HepG2 (cell line): Measurements from ENCODE around the gene C20orf204. TPM values are rescaled to one million over a fixed set of nuclear protein-coding genes. Genes with fewer than 3 reads are reported as not detected.
A peak's percentile ranks its signal among the peaks of the same experiment; 100 is the strongest.

Experiments
- BCLAF1 ChIP-seq: fragments of 450-650 bp; IDR thresholded peaks from 2 replicates; pipeline ENCODE4 v1.6.1; 2017; ENCODE audit warnings: mild to moderate bottlenecking
- CENPX ChIP-seq: sonication (generic); formaldehyde crosslinking; IDR thresholded peaks from 2 replicates; pipeline ENCODE4 v1.9.0; 2021; ENCODE audit warnings: mild to moderate bottlenecking, missing genetic modification reagents, moderate library complexity
- MATR3 ChIP-seq: sonication (generic); formaldehyde crosslinking; IDR thresholded peaks from 2 replicates; pipeline ENCODE4 v1.4.0; 2020; ENCODE audit warnings: missing genetic modification reagents
- SMAD3 ChIP-seq: sonication (generic); formaldehyde crosslinking; IDR thresholded peaks from 2 replicates; pipeline ENCODE4 v1.4.0; 2020; ENCODE audit warnings: missing genetic modification reagents
- TEAD3 ChIP-seq: optimal IDR thresholded peaks from 2 replicates; pipeline ENCODE3; 2016; ENCODE audit warnings: borderline replicate concordance
- TGIF2 ChIP-seq: IDR thresholded peaks from 2 replicates; pipeline ENCODE4 v1.6.1; 2016; ENCODE audit warnings: control low read depth, missing compliant biosample characterization
- ZMYM3 ChIP-seq: sonication (generic); formaldehyde crosslinking; IDR thresholded peaks from 2 replicates; pipeline ENCODE4 v1.5.1; 2020; ENCODE audit warnings: mild to moderate bottlenecking, missing genetic modification reagents
- ZMYM4 ChIP-seq: sonication (generic); formaldehyde crosslinking; IDR thresholded peaks from 2 replicates; pipeline ENCODE4 v1.8.1; 2023; ENCODE audit warnings: mild to moderate bottlenecking, missing genetic modification reagents
- ZNF276 ChIP-seq: sonication (generic); formaldehyde crosslinking; IDR thresholded peaks from 2 replicates; pipeline ENCODE4 v1.4.0; 2020; ENCODE audit warnings: mild to moderate bottlenecking, low read depth, missing genetic modification reagents
- ZNF292 ChIP-seq: sonication (generic); formaldehyde crosslinking; IDR thresholded peaks from 2 replicates; pipeline ENCODE4 v1.8.1; 2022; ENCODE audit warnings: mild to moderate bottlenecking, low read depth, missing genetic modification reagents, borderline replicate concordance
- ZNF383 ChIP-seq: sonication (generic); formaldehyde crosslinking; IDR thresholded peaks from 2 replicates; pipeline ENCODE4 v1.4.0; 2020; ENCODE audit warnings: missing genetic modification reagents, mild to moderate bottlenecking, borderline replicate concordance
- ZNF496 ChIP-seq: sonication (generic); formaldehyde crosslinking; IDR thresholded peaks from 2 replicates; pipeline ENCODE4 v1.8.1; 2023; ENCODE audit warnings: mild to moderate bottlenecking, moderate library complexity, missing genetic modification reagents; ENCODE audit not compliant: insufficient replicate concordance
- ZNF543 ChIP-seq: sonication (generic); formaldehyde crosslinking; IDR thresholded peaks from 2 replicates; pipeline ENCODE4 v1.4.0; 2020; ENCODE audit warnings: mild to moderate bottlenecking, missing genetic modification reagents
- ZNF7 ChIP-seq: IDR thresholded peaks from 2 replicates; pipeline ENCODE4 v1.6.1; 2016; ENCODE audit warnings: missing biosample characterization, missing genetic modification reagents
- ZNF761 ChIP-seq: sonication (generic); formaldehyde crosslinking; conservative IDR thresholded peaks from 2 replicates; pipeline ENCODE4 v1.4.0; 2020; ENCODE audit warnings: mild to moderate bottlenecking, missing genetic modification reagents
- polyA plus RNA-seq, 8 experiments: library from polyadenylated mRNA; depleted of rRNA in 3 of 8; stranded (reverse) in 7 of 8; unstranded in 1 of 8; fragments of >200 nt; fragmentation: Illumina TruSeq in 4 of 8; extraction: Trizol in 4 of 8; gene quantifications; 2 replicates each; pipeline versions ENCODE4 v1.2.1 to v1.2.3, GENCODE V29; 2011 to 2016; ENCODE audit warnings: low read depth in 4 of 8, missing spikeins in 1 of 8, mixed read lengths in 1 of 8; ENCODE audit not compliant: insufficient read depth in 1 of 8
- total RNA-seq, 5 experiments: library from RNA; depleted of rRNA; stranded (reverse); fragments of >200 nt; fragmentation: Illumina TruSeq; extraction: Trizol; gene quantifications; 2 replicates each; pipeline ENCODE4 v1.2.3, GENCODE V29; 2016; ENCODE audit warnings: low read depth in 1 of 5
- TF ChIP-seq, protein P1 (sequence below): sonication (generic); formaldehyde crosslinking; conservative IDR thresholded peaks from 2 replicates; pipeline ENCODE4 v1.8.0; 2022; ENCODE audit warnings: low read depth, missing genetic modification reagents
- TF ChIP-seq, protein P2 (sequence below): sonication (generic); formaldehyde crosslinking; IDR thresholded peaks from 2 replicates; pipeline ENCODE4 v1.4.0; 2020; ENCODE audit warnings: mild to moderate bottlenecking, missing genetic modification reagents
- TF ChIP-seq, protein P3 (sequence below): IDR thresholded peaks from 2 replicates; pipeline ENCODE4 v1.6.1; 2016; ENCODE audit warnings: control low read depth
- TF ChIP-seq, protein P4 (sequence below): sonication (generic); formaldehyde crosslinking; IDR thresholded peaks from 2 replicates; pipeline ENCODE4 v1.5.1; 2020; ENCODE audit warnings: missing genetic modification reagents, mild to moderate bottlenecking, borderline replicate concordance

The C20orf204 gene
- total and polyA plus RNA-seq, 2 of the 13 experiments (the other 11 are each of a cell fraction or from before 2014, with no cell fraction given): 22.1 to 80.0 TPM

GRCh38 chr20:64053841-64054661 lies 18.1 kb downstream of the C20orf204 start (continued):
- no peak for TF ChIP-seq CENPX (CRISPR knock-in tag)
- TF ChIP-seq ZNF7: peak; percentile 29; the same call in 1 of the 2 replicates
- TF ChIP-seq MATR3 (CRISPR knock-in tag): no peak
- TF ChIP-seq ZNF761 (CRISPR knock-in tag): no peak; the same call in none of the 2 replicates
- TF ChIP-seq ZNF276 (CRISPR knock-in tag): no peak; the same call in 1 of the 2 replicates
- TF ChIP-seq ZMYM4 (CRISPR knock-in tag): peak; percentile 61; the same call in 1 of the 2 replicates
- peak; percentile 57 for TF ChIP-seq ZMYM3
- no peak for TF ChIP-seq ZNF383 (CRISPR knock-in tag)
- TF ChIP-seq BCLAF1: no peak
- TF ChIP-seq, protein P1, sequence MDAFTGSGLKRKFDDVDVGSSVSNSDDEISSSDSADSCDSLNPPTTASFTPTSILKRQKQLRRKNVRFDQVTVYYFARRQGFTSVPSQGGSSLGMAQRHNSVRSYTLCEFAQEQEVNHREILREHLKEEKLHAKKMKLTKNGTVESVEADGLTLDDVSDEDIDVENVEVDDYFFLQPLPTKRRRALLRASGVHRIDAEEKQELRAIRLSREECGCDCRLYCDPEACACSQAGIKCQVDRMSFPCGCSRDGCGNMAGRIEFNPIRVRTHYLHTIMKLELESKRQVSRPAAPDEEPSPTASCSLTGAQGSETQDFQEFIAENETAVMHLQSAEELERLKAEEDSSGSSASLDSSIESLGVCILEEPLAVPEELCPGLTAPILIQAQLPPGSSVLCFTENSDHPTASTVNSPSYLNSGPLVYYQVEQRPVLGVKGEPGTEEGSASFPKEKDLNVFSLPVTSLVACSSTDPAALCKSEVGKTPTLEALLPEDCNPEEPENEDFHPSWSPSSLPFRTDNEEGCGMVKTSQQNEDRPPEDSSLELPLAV: no peak
- TF ChIP-seq, protein P2, sequence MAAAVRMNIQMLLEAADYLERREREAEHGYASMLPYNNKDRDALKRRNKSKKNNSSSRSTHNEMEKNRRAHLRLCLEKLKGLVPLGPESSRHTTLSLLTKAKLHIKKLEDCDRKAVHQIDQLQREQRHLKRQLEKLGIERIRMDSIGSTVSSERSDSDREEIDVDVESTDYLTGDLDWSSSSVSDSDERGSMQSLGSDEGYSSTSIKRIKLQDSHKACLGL (CRISPR knock-in tag): peak; percentile 81
- peak; percentile 72; the same call in 1 of the 2 replicates for TF ChIP-seq SMAD3 (CRISPR knock-in tag)
- TF ChIP-seq TEAD3: peak; percentile 81
- peak; percentile 92 for TF ChIP-seq ZNF543
- peak; percentile 100 for TF ChIP-seq TGIF2 (CRISPR knock-in tag)
- TF ChIP-seq ZNF292 (CRISPR knock-in tag): peak; percentile 77; the same call in 1 of the 2 replicates
- TF ChIP-seq, protein P3, sequence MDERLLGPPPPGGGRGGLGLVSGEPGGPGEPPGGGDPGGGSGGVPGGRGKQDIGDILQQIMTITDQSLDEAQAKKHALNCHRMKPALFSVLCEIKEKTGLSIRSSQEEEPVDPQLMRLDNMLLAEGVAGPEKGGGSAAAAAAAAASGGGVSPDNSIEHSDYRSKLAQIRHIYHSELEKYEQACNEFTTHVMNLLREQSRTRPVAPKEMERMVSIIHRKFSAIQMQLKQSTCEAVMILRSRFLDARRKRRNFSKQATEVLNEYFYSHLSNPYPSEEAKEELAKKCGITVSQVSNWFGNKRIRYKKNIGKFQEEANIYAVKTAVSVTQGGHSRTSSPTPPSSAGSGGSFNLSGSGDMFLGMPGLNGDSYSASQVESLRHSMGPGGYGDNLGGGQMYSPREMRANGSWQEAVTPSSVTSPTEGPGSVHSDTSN (CRISPR knock-in tag): no peak
- TF ChIP-seq, protein P4, sequence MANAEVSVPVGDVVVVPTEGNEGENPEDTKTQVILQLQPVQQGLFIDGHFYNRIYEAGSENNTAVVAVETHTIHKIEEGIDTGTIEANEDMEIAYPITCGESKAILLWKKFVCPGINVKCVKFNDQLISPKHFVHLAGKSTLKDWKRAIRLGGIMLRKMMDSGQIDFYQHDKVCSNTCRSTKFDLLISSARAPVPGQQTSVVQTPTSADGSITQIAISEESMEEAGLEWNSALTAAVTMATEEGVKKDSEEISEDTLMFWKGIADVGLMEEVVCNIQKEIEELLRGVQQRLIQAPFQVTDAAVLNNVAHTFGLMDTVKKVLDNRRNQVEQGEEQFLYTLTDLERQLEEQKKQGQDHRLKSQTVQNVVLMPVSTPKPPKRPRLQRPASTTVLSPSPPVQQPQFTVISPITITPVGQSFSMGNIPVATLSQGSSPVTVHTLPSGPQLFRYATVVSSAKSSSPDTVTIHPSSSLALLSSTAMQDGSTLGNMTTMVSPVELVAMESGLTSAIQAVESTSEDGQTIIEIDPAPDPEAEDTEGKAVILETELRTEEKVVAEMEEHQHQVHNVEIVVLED (CRISPR knock-in tag): peak; percentile 54; the same call in 1 of the 2 replicates
- TF ChIP-seq ZNF496 (CRISPR knock-in tag): no peak
